Epithelial cell of esophagus (primary cell): ENCODE data around the gene GRK6.

ENCODE experiments used
- DNase-seq: peaks from one replicate; pipeline ENCODE4 v3.0.0; 2010; ENCODE audit warnings: low read depth
- H3K4me3 ChIP-seq: 2 replicates; pipeline ENCODE4 v1.5.1; 2011; ENCODE audit warnings: mild to moderate bottlenecking, low read length, control low read depth
- CTCF ChIP-seq: IDR thresholded peaks from 2 replicates; pipeline ENCODE4 v1.5.1; 2011; ENCODE audit warnings: low read depth, mild to moderate bottlenecking, low read length, control low read depth, inconsistent platforms; ENCODE audit not compliant: insufficient read depth; ENCODE audit errors: missing control alignments

GRK6 gene

GRCh38 chr5:177390363-177391300 is 35.8 kb upstream of the GRK6 start:
- peak; percentile 83 for DNase-seq
- TF ChIP-seq CTCF, result peak; percentile 99
- no peak overlapping the region for H3K4me3 ChIP-seq

- no peak for DNase-seq
- no peak for TF ChIP-seq CTCF
- no peak overlapping the region for H3K4me3 ChIP-seq
Measured at GRCh38 chr5:177392765-177393164, 33.7 kb upstream of the GRK6 start.

DNA sequence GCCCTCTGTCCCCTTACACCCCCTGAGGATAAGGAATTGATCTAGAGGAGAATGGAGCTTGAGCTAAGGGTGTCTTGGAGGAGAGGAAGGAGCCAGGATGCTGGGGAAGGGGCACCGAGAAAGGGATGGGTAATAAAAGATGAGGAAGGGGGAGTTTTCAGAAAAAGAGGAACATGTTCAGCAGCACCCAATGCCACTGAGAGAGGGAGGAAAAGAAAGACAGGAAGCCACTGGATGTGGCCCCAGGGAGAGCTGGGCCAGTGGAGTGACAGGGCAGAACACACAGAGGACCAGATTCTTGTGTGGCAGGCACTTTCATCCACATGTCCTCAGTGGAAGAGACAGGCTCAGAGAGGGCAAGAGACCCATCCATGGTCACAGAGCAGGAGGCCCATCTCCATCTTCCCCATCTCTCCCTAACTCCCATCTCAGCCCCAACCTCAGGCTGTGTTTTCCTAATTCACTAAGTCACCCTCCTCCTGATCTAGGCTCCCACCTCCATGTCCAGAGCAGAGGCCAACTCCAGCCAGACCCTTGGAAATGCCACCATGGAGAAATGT is 33.2 kb upstream of the GRK6 start:
- TF ChIP-seq CTCF, result no peak
- no peak for DNase-seq
- H3K4me3 ChIP-seq, result no peak overlapping the region

DNA sequence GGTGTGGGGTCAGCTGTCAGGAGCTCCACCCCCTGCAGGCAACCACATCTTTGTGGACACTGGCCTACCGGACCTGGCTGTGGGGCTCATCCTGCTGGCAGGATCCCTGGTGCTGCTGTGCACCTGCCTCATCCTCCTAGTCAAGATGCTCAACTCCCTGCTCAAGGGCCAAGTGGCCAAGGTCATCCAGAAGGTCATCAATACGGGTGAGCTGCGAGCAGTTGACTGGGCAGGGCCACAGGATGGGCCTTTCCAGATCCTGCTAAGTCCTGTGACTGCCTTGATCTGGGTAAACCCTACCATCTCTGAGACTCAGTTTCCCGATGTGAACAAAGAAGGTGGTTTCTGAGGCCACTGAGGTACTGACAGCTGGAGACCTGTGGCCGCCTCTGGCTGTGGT is 32.5 kb upstream of the GRK6 start:
- no peak for TF ChIP-seq CTCF
- no peak overlapping the region for H3K4me3 ChIP-seq

GRCh38 chr5:177396078-177396477 is 30.4 kb upstream of the GRK6 start:
- no peak for TF ChIP-seq CTCF
- DNase-seq, result no peak
- H3K4me3 ChIP-seq, result no peak overlapping the region

More for the DNA sequence above, 32.5 kb upstream of the GRK6 start:
- no peak for DNase-seq

DNA sequence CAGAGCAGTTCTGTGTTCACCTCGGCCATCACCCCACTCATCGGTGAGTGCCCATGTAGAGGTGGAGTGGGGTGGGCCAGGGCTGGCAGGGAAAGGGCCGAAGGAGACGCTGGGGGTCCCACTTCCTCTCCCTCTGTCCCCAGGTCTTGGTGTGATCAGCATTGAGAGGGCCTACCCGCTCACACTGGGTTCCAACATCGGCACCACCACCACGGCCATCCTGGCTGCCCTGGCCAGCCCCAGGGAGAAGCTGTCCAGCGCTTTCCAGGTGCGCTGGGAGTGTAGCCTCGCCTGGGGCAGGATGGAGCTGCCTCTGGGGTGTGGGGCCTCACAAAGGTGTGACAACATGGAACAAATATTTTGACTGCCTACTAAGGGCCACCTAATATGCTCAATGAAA is 29.7 kb upstream of the GRK6 start:
- DNase-seq, result no peak
- H3K4me3 ChIP-seq, result no peak overlapping the region
- no peak for TF ChIP-seq CTCF
